ENCODE results near the gene CSTF1.

CSTF1 gene

DNA sequence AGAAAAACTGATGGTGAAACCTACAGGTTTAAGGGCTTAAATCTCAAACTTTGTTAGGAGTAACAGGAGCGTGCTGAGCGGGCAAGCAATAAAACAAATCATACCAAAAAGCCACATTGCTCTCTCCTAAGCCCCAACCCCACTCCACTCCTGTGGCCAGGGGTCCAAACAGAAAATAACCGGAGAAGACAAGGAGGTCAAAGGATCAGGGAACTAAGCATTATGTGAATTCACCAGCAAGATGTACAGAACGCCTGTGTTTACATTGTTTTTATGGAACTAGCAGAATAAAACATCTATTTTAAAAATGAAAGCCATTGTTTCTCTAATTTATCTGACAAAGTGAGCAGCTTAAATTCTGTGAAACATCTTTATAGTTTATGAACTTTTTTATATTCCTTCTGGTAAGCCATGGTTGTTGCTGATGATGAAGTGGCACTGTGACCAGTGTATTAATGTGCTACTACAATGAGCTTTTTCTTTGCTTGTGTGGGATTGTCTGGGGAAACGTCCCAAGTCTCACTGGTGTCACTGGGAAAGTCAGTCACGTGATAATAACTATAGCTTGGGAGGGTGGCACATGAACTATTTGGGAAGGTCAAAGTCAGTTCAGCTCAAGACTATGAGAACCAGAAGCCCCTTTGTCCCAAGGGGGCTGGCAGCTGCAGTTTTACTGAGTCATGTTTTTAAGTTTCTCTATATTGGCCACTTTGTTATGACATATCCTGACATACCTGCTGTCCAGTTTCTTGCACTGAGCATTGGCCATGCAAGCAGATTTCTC lies 23.9 kb upstream of the CSTF1 start:
- TF ChIP-seq Cebpa-rat (IDR thresholded peaks at IDR 0.05): no peak
- no peak overlapping the region for H3K4me3 ChIP-seq
- no peak overlapping the region for H3K27ac ChIP-seq
- H3K27me3 ChIP-seq: no peaks in the 10 kb centered on the region
- H4K20me1 ChIP-seq: no peaks in the 10 kb centered on the region
- H3K4me1 ChIP-seq: no peaks in the 10 kb centered on the region
- H3K4me2 ChIP-seq: no peak overlapping the region
- H3K9ac ChIP-seq: no peak overlapping the region
- peaks cover 80% of the 10 kb centered on the region for H3K36me3 ChIP-seq
- no peaks in the 10 kb centered on the region for H3K9me3 ChIP-seq

DNA sequence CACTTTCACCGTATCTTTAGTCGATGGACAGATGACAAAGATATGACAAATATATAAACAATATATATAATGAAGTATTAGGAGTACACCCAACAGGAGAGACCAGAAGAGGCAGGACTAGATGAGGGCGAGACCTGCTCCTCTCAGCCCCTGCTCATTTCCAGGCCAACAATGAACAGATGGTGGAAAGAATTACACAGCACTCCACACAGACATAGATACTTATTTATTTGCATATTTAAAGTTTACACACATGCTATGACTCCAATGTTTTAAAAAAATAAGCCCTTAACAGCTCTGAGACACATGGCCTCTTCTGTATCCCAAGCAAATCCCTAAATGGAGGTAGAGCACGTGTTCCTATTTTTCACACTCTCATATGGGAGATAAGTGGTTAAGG lies 23.3 kb upstream of the CSTF1 start:
- Histone ChIP-seq H3K9me3 (no peaks in the 10 kb centered on the region), H3K36me3 (peaks cover 86% of the 10 kb centered on the region), H3K9ac (no peak overlapping the region), H3K27me3 (no peaks in the 10 kb centered on the region), H3K4me2 (no peak overlapping the region), H3K4me3 (no peak overlapping the region), H3K27ac (no peak overlapping the region), H4K20me1 (no peaks in the 10 kb centered on the region), H3K4me1 (no peaks in the 10 kb centered on the region)
- no peak for TF ChIP-seq Cebpa-rat (IDR thresholded peaks at IDR 0.05)

DNA sequence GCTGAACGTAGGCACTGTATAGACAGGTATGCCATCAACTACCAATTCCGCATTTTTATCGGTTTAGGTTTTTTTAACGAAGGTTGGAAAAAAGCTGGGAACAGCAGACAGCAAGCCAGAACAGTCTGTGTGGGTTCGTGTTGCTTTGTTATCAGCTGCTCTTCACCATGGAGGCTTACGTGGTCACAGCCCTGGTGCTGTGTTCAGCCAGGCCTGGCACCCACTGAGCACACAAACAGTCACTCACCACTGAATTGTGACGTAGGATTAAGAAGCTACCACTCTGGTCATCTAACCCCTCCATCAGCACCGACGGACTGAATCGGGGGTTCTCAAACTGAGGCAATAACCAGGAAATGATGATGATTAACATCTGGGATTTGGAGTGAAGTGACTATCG lies 20.5 kb upstream of the CSTF1 start:
- no peak overlapping the region for H3K27ac ChIP-seq
- no peaks in the 10 kb centered on the region for H3K4me1 ChIP-seq
- no peaks in the 10 kb centered on the region for H3K27me3 ChIP-seq
- no peak for TF ChIP-seq Cebpa-rat (IDR thresholded peaks at IDR 0.05)
- H4K20me1 ChIP-seq: peaks cover 16% of the 10 kb centered on the region; the same call in 1 of the 2 replicates
- H3K9ac ChIP-seq: no peak overlapping the region
- H3K36me3 ChIP-seq: peaks cover 100% of the 10 kb centered on the region
- no peaks in the 10 kb centered on the region for H3K9me3 ChIP-seq
- no peak overlapping the region for H3K4me3 ChIP-seq
- no peak overlapping the region for H3K4me2 ChIP-seq

DNA sequence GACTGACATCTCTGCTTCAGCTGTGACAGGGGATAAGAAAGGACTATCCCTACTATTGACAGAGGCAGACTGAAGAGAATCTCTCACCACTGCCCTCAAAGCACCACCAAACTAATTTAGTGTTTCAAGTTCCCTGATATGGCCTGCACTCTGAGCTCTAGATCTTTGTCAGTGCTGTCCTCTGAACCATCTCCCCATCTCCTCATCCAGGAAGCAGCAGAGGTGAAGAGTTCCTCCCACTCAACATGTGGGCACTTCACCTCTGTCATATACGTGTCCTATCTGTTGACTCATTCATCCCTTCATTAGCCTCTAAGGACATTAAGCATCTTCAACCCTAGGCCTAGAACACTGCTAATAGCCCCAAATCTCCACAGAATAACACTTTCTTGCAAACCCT lies 19.6 kb upstream of the CSTF1 start:
- peaks cover 19% of the 10 kb centered on the region; the same call in 1 of the 2 replicates for H4K20me1 ChIP-seq
- H3K27ac ChIP-seq: no peak overlapping the region
- H3K36me3 ChIP-seq: peaks cover 99% of the 10 kb centered on the region
- H3K4me3 ChIP-seq: no peak overlapping the region
- H3K9ac ChIP-seq: no peak overlapping the region
- TF ChIP-seq Cebpa-rat (IDR thresholded peaks at IDR 0.05): no peak
- H3K4me1 ChIP-seq: no peaks in the 10 kb centered on the region
- no peaks in the 10 kb centered on the region for H3K27me3 ChIP-seq
- H3K4me2 ChIP-seq: no peak overlapping the region
- H3K9me3 ChIP-seq: no peaks in the 10 kb centered on the region

DNA sequence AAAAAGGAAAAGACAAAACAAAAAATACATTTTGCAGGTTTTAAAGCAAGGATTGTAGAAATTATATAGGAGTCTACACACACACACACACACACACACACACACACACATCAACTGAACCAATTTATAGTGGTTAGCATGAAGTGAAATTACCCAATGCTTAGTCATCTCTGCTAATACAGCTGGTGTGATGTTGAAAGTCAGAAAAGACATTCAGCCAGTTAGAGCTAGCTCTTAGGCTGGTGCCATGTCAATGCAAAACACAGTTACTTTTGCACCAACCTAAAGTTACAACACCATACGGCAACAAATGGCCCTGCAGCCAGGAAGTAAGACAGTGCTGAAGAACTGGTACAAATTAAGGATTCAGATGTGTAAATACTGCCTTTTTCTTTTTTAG lies 18.5 kb upstream of the CSTF1 start:
- Histone ChIP-seq H3K4me1 (no peaks in the 10 kb centered on the region), H3K4me2 (no peak overlapping the region), H3K9me3 (no peaks in the 10 kb centered on the region), H3K36me3 (peaks cover 99% of the 10 kb centered on the region), H3K4me3 (no peak overlapping the region), H4K20me1 (peaks cover 26% of the 10 kb centered on the region; the same call in 1 of the 2 replicates), H3K27me3 (no peaks in the 10 kb centered on the region), H3K9ac (no peak overlapping the region), H3K27ac (no peak overlapping the region)
- no peak for TF ChIP-seq Cebpa-rat (IDR thresholded peaks at IDR 0.05)

DNA sequence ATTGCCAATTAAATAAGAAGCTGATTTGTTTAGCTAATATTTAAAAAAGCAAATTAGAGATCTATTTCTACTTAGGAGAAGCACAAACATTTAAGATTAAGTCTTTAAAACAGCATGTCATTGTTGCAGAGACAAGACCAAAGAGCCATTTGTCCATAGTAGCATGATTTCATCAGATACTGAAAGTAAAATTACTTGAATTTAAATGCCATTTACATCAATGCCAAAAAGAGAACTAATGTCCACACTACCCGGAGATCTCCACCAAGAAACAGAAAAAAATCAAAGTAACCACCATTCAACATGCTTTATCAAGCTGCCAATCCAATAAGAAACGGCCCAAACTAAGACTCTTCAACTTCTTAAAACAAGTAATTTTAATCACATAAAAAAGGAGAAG lies 16.1 kb upstream of the CSTF1 start:
- Histone ChIP-seq H3K36me3 (peaks cover 99% of the 10 kb centered on the region), H3K27ac (no peak overlapping the region), H3K4me3 (no peak overlapping the region), H3K27me3 (no peaks in the 10 kb centered on the region), H4K20me1 (peaks cover 26% of the 10 kb centered on the region; the same call in 1 of the 2 replicates), H3K9me3 (no peaks in the 10 kb centered on the region), H3K9ac (no peak overlapping the region), H3K4me2 (no peak overlapping the region), H3K4me1 (no peaks in the 10 kb centered on the region)
- TF ChIP-seq Cebpa-rat (IDR thresholded peaks at IDR 0.05): no peak

DNA sequence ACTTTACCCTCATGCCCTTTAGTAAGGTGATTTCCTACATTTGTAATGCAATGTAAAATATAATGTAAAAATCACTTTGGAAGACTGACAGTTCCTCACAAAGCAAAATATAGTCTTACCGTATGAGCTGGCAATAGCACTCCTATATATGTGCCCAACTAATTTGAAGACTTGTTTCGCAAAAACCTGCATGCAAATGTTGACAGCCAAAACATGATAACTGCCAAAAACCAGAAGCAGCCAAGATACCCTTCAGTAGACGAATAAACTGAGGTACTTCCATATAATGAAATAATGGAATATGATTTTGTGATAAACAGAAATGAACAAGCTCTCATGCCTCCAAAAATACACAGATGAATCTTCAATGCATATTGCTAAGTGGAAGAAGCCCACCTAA lies 14.1 kb upstream of the CSTF1 start:
- no peak overlapping the region for H3K4me3 ChIP-seq
- TF ChIP-seq Cebpa-rat (IDR thresholded peaks at IDR 0.05): no peak
- no peak overlapping the region for H3K9ac ChIP-seq
- H3K27me3 ChIP-seq: no peaks in the 10 kb centered on the region
- H3K9me3 ChIP-seq: no peaks in the 10 kb centered on the region
- H3K36me3 ChIP-seq: peaks cover 99% of the 10 kb centered on the region
- no peaks in the 10 kb centered on the region for H3K4me1 ChIP-seq
- H4K20me1 ChIP-seq: peaks cover 46% of the 10 kb centered on the region
- H3K27ac ChIP-seq: no peak overlapping the region
- no peak overlapping the region for H3K4me2 ChIP-seq

DNA sequence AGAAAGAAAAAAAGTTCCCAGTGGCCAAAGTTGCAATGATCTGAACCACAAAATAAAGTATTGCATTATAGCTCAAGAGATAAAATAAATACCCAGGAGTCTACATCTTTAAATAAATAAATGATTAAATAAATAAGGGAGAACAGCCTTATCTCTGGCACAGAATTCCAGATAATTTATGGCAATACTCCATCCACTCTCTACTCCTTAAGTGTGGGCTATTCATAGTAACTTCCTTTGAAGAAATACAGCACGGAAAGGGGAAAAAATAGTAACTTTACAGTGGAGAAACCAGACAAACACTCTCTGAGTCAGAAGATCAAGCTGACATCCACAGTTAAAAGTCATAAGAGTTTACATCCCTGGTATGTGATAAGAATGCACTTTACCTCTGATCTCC lies 12.1 kb upstream of the CSTF1 start:
- no peaks in the 10 kb centered on the region for H3K9me3 ChIP-seq
- H3K27me3 ChIP-seq: no peaks in the 10 kb centered on the region
- no peak overlapping the region for H3K27ac ChIP-seq
- peaks cover 98% of the 10 kb centered on the region for H3K36me3 ChIP-seq
- H3K4me2 ChIP-seq: no peak overlapping the region
- H4K20me1 ChIP-seq: peaks cover 56% of the 10 kb centered on the region
- H3K4me1 ChIP-seq: no peaks in the 10 kb centered on the region
- TF ChIP-seq Cebpa-rat (IDR thresholded peaks at IDR 0.05): no peak
- H3K9ac ChIP-seq: no peak overlapping the region
- H3K4me3 ChIP-seq: no peak overlapping the region

DNA sequence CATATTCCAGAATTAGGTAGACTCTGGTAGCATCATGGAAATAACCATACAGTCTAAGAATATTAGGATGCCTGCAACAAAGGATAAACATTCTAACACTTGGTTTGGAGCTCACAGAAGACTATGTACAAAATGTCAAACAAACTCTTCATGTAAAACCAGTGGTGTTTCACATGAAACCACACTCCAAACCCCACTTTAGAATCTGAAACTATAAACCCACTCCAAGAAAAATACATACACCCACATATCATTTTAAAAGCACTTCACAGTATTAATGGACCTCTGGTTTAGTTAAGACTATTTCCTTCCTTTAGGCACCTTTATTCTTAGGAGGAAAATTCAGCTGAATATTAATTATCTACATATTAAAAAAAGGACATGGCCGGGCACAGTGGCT lies 10.9 kb upstream of the CSTF1 start:
- H3K27me3 ChIP-seq: no peaks in the 10 kb centered on the region
- no peaks in the 10 kb centered on the region for H3K4me1 ChIP-seq
- H3K4me2 ChIP-seq: no peak overlapping the region
- H3K27ac ChIP-seq: no peak overlapping the region
- no peaks in the 10 kb centered on the region for H3K9me3 ChIP-seq
- H3K4me3 ChIP-seq: no peak overlapping the region
- TF ChIP-seq Cebpa-rat (IDR thresholded peaks at IDR 0.05): no peak
- H3K36me3 ChIP-seq: peaks cover 98% of the 10 kb centered on the region
- no peak overlapping the region for H3K9ac ChIP-seq
- peaks cover 58% of the 10 kb centered on the region for H4K20me1 ChIP-seq

DNA sequence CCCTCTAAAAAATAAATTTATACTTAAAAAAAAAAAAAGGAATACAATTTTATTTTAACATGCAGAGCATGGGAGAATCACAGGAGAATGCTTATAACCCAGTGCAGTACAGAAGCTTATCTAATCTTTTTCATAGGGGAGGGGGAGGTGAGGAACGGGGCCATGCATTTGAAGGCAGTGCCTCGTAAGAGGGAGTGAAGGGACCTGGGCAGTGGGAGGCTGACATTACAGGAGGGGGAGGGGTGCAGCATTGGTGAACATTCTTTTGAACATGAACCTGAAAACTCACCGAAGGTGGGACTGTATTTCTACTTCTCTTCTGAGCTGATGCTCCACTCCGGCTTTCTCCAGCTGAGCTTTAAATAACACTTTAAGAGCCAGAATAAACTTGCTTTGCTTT lies 9.7 kb upstream of the CSTF1 start:
- no peak overlapping the region for H3K27ac ChIP-seq
- no peaks in the 10 kb centered on the region for H3K4me1 ChIP-seq
- H3K27me3 ChIP-seq: no peaks in the 10 kb centered on the region
- H3K36me3 ChIP-seq: peaks cover 98% of the 10 kb centered on the region
- no peak overlapping the region for H3K4me2 ChIP-seq
- H3K9me3 ChIP-seq: no peaks in the 10 kb centered on the region
- peaks cover 56% of the 10 kb centered on the region for H4K20me1 ChIP-seq
- H3K9ac ChIP-seq: no peak overlapping the region
- H3K4me3 ChIP-seq: no peak overlapping the region
- no peak for TF ChIP-seq Cebpa-rat (IDR thresholded peaks at IDR 0.05)
